UCSD-AML1 (cell line): ENCODE results near the gene GATA1.

Experiments
- DNase-seq: peaks from one replicate; lab custom pipeline; 2025; ENCODE audit not compliant: unreplicated experiment; lab: John Stamatoyannopoulos, UW

Gene GATA1

GRCh38 chrX:48839686-48840085 is 53.3 kb downstream of the GATA1 start:
- no peak for DNase-seq
